GM11168 (cell line): ENCODE measurements around the gene LIPC.

Experiments
- in situ Hi-C: fragments of 300-500 bp; cut with MboI; formaldehyde crosslinking; loops from one replicate; pipeline ENCODE4 v1.12.0; 2022; ENCODE audit warnings: low sequenced_read_pairs; ENCODE audit not compliant: unreplicated experiment

The LIPC gene

DNA sequence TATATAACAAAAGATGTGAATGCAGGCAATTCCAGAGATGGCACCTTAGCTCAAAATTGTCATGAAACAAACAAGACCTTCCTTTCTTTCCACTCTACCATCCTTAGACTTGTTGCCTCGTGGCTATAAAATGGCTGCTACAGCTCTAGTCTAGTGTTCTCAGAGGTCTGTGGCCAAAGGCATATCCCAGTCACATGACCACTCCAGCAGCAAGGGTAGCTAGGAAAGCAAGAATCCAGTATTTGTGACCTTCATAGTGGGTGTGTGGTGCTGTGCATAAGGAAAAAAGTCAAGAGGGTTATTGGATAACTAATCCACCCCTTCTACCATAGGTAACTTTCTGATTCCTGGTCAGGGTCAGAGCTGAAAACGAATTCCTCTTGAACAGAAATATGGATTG is 27.1 kb upstream of the LIPC start:
- in situ Hi-C loops = no loop called here

DNA sequence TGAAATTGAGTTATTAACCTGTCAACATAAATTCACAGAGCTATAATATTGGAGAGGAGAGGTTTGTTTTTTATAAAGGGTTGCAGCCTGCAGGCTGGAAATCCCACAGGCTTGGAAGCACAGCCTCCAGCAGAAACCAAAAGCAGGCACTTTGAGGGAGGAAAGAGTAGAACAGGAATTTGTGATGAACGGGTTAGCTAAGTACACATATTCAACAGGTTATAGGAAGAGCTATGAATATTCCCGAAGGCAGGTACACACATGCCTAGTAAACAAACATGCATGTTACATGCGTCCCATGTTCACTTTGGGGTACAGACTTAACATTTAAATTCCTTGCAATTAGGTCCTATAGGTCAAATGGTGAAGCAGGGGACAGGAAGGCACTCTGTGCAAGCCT is 25.9 kb upstream of the LIPC start:
- in situ Hi-C loops = no loop called here

DNA sequence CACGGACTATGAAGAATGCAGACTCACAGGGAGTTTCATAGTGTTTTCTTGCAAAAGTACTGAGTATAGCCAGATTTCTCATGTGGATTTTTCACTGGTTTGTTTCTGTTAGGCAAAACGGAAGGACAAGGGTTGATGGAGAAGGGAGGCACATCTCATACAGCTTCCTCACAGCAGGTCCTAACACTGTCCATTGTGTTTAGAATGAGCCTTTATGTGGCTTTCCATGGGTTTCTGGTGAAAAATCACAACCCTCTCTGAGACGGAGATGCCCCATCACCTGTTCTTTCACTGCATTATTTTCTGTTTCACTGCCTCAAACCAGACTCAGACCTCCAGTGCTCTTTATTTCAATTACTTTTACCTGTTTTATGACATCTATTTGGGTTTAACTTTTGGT is 25.0 kb upstream of the LIPC start:
- in situ Hi-C loops = no loop called here

DNA sequence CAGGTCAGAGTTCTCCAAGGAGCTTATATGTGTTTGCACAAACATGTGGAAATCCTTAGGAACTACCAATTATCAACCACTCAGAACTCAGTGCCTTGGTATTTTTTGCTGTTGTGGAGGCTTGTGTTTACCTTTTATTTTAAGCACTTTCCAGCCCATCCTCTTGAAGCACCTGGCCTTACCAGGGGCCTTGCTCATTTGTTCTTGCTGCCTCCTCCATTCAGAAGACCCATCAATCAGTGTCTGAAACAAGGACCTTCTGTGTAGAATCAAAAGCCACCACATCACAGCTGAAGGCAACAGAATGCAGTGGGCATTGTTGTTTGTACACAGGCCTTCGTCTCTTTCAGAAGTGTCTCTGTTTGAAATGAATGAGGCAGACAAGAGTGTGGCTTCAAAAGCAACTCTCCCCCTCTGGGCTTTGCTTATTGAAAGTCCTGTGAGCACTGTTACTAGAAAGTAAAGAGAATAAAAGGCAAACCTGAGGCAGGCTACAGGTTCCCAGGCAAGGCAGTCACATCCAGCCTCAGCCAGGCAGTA is 24.5 kb upstream of the LIPC start:
- in situ Hi-C loops = no loop called here

DNA sequence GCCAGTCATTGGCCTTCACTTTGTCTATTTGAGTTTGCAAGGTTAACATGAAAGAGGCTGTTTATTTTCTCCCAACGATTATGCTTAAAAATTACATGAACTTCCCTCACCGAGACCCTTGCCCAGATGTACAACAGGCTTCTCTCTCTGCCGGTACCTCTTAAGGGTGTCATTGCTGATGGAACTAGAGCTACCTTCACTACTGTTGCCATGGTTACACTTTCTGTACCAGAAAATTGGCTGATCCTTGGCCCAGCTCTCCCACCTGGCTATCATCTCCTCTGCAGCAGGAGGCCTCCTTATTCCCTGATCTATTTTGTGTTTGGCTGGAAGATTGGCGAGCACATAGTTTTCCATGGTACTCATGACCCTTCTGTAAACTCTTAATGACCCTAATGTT is 24.0 kb upstream of the LIPC start:
- in situ Hi-C loops = no loop called here

DNA sequence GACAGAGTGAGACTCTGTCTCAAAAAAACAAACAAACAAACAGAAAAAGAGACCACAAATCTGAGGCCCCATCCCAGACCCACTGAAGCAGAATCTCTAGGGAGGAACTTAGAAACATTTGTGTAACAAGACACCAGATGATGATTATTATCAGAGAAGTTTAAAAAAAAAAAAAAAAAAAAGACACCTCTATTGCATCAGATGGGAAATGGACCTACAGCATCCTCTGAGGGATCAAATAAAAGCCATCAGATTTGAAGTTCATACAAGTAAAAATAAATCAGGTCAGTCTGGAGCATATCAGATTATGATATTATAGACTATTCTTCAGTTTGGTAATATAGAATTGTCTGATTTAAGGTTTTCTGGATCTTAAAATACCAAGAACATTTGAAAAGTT is 21.9 kb upstream of the LIPC start:
- in situ Hi-C loops = no loop called here

DNA sequence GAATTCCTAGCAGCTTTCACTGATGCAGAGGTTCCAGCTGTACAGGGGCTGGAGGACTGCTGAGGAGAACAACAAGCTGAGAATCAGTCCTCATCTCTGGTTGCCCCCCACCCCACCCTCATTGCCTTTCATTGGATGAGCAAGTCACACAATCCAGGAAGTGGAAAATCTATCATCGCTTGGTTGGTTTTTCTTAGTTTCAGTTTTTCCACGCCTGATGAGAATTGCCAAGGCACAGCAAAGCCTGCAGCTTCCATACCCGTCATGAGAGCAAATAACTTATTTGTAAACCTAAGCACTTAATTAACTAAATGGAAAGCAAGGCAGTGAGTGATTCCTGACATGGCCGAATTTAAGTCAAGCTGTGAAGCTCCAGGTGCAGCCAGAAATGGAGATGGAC is 21.4 kb upstream of the LIPC start:
- in situ Hi-C loops = no loop called here

DNA sequence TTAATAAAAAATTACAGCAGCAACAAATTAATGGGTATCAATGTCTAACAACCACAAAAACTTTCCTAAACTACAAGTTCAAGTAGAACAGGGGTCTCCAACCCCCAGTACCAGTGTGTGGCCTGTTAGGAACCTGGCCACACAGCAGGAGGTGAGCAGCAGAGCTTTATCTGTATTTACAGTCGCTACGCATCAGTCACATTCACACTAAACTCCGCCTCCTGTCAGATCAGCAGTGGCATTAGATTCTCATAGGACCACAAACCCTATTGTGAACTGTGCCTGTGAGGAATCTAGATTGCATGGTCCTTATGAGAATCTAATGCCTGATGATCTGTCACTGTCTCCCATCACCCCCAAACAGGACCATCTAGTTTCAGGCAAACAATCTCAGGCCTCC is 18.5 kb upstream of the LIPC start:
- in situ Hi-C loops = no loop called here

DNA sequence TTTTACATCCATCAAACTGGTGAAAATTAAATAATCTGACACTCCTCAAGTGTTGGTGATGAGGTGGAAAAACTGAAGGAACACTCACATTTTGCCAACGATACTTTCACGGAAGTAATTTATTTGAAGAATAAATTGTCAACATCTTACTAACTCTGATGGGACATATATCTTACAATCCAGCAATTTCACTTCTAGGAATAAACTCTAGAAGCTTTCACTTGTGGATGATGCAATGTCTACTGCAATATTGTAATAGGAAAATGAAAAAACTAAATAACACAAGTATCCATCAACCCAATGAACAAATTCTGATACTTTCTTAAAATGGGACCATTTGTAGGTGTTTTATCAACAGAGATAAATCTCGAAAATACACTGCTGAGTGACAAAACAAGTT is 16.2 kb upstream of the LIPC start:
- in situ Hi-C loops = no loop called here

DNA sequence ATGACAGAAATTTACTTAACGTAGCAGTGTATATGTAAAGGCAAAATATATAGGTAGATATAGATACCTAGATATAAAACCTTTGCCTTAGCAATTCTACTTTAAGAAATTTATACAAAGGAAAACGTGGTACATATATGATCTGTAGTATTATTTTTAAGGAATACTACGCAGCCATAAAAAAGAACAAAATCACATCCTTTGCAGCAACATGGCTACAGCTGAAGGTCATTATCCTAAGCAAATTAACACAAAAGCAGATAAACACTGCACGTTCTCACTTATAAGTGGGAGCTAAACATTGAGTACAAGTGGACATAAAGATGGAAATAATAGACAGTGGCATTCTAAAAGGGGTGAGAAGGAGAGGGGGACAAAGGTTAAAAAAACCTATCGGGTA is 14.8 kb upstream of the LIPC start:
- in situ Hi-C loops = no loop called here

DNA sequence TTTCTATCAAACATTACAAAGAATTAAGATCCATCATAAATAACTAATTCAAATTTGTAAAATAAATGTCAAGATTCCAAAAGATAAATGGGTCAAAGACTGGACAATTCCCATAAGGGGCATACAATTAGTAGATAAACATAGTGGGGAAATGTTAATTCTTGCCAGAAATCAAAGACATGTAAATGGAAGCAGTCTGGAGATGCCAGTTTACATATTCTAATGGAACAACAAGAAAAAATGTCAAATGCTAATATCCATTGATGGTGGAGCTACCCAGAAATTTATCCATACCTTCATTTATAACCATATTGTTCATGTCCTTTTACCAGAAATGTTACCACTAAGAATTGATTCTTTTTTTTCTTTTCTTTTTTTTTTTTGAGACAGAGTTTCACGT is 13.7 kb upstream of the LIPC start:
- in situ Hi-C loops = no loop called here

DNA sequence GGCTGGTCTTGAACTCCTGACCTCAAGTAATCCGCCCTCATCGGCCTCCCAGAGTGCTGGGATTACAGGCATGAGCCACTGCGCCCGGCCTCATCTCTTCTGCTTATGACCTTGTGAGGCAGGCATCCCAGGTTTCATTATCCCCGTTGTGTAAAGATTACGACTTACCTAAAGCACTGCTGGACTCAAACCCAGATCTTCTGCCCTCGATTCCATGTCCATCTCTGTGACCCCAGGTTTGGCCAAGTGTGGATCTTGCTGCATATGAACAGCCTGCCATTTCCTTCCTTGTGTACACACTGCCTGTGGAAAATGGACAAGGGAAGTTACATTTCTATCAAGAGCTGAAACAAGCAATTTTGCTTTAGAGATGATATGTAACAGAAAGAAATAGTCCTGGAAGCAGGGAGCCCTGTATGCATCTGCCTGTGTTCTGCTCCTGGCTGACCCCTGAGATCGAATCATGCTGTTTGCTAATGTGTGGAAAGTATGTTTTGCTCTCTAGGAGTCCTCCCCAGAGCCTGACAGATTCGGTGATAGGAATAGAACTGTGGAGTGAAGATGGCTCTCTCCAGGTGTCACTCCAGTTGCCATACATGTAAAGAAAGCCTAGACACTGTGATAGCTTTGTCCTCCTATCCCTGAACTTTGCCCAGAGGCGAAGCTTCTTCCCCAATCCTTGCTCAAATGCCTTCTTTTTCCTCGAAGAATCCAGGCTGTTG is 11.8 kb upstream of the LIPC start:
- in situ Hi-C loops = no loop called here

DNA sequence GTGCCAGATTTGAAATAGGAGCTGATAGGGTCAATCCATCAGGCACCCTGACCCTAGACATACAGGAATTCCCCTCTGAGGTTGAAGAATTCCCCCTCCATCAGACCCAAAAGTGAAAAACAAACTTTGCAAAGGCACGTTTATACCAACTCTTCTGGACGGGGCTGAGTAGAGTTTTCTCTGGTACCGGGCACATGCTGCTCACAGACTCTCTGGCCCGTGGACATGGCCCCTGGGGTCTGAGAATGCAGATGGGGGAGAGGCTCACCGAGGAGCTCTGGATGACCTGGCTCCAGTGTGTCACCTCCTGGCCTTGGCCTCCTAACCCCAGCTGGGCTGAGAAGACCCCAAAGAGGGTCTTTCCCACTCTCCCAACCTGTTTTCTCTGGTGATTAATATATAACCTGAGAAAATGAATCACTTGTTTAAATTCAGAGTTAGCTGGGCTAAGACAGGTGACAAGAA is 11.2 kb upstream of the LIPC start:
- in situ Hi-C loops = no loop called here

DNA sequence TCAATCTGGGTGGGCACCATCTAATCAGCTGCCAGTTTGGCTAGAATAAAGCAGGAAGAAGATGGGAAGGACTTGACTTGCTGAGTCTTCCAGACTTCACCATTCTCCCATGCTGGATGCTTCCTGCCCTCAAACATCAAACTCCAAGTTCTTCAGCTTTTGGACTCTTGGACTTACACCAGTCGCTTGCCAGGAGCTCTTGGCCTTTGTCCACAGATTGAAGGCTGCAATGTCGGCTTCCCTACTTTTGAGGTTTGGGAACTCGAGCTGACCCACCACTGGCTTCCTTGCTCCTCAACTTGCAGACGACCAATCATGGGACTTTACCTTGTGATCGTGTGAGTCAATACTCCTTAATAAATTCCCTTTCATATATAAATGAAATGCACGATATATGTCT is 8.6 kb upstream of the LIPC start:
- in situ Hi-C loops = no loop called here

DNA sequence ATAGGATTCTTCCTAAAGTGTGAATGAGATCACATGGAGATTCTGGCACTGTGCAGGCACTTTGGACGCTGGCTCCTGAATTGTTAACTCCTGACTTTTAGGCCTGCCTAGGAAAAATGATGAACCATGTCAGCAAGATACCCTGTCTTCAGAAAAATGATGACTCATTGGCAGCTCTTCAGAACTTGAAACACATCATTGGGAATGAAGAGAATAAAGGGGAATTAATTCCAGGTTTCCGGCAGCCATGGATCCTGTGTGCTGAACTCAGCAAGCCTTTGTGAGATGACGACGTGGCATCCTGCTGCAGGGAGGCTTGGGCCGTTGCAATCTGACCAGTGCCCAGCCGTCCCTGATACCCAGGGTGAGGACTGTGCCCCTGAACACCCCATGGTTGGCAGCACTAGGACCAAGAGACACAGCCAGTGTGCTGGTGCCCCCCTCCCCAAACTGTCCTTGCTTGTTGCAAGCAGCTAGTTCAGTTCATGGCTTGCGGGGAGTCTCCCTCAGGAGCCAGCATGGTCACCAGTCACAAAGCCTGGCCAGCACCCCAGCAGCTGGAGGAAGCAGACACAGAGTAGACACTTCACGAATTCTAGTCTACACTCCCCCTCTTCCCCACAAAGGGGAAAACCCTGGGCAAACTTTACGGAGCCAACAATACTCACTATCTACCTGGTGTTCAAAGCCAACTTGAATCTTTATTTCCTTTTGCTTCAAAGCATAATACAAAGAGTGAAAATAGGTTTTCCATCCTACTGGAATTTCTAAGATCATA is 7.8 kb upstream of the LIPC start:
- in situ Hi-C loops = no loop called here

DNA sequence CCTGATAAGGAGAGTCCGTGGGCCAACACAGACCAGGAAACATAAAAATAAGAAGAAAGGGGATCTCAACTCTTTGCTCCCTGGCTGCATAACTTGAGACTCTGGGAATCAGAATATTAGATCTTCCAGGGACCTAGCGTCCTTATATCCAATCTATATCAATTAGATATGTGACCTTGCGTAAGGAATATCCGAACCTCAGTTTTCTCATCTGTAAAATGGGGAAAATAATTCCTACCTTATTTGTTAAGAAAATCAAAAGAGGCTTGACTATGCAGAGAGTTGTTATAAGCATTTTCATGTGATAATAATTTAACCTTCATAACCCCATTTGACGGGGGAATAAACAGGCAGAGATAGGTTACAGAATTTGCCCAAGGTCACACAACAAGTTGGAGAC is 7.1 kb upstream of the LIPC start:
- in situ Hi-C loops = no loop called here

DNA sequence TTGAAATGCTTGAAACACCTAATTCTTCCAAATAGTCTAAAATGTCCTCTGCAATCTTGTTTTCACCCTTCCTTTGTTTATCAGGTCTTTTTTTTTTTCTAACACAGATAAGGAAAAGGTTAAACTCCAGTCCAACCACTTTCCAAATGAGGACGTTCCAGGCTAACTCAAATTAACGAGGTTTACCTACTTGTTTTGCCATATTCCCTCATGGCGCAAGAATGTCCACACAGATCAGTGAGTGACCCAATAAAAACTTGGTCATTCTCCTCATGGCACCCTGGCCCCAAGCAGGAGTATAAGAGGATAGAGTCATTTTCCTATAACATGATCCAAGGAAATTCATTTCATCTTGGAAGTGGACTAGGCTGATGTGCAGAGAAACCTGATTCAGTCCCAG is 6.6 kb upstream of the LIPC start:
- in situ Hi-C loops = no loop called here

DNA sequence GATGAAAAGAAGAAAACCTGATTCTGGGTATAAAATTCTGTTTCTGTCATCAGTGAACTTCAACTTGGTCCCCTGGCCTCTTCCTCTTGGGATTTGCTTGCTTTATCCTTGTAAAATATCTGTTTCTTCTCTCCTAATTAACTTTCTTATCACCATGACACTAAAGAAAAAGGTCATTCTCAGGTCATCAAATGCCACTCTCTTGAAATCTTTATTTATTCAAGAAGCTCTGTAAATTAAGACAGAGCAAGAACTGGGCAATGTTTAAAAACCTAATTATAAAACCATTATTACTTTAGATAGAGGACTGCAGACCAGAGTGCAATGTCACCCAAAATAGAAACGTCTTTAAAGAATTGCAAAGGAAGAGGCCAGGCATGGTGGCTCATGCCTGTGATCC is 6.0 kb upstream of the LIPC start:
- in situ Hi-C loops = no loop called here

DNA sequence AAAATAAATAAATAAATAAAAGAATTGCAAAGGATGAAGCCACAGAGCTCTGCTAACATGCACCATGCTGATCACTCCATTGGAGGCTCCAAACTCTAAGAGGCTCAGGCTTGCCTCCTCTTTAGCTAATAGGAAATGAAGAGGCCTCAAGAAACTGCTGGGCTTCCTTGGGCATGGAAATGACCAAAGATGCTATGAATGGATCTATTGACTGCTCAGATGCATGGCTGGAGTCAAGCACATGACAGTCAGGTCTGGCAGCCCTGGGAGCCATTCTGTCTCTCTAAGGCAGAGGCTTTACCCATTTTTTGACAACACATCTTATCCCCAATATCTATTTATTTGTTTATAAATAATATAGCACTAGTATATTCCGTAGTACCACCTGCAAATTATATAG is 5.3 kb upstream of the LIPC start:
- in situ Hi-C loops = no loop called here

DNA sequence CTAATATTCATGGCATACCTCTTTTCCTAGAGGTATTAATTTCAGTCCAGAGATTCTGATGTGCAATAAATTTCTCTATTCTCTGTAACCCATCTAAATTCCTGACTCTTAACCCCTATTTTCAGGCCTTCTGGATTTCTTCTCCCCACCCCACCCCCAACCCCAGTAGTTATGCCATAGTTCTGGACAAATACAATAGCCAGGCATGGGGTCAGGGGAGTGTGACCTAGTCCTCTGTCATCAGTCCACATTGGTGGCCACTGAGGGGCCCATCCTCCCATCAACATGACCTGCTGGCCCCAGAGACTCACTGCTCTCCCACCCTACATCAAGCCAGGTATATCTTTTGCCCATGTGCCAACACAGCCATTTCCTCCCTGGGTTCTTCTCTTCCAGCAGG is 3.8 kb upstream of the LIPC start:
- in situ Hi-C loops = no loop called here

DNA sequence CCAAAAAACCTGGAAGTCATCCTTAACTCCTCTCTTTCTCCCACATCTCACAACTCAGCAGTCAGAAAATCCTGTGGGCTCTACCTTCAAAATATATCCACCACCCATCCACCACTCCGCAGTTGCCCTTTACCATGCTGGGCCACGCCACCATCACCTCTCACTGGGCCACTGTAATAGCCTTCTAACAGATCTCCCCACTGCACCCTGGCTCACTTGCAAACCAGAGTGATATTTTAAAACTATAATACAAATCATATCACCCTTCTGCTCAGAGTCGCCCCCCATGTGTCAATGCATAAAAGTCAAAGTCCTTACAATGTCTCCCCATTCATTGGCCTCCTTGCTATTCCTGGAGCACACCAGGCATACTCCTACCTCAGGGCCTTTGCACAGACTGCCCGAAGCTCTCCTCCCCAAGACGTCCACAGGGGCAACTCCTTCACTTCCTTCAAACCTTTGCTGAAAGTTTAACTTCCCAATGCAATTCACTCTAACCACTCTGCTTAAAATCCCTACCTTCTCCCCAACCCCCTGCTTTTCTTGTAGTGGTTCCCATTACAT is 1.5 kb upstream of the LIPC start:
- in situ Hi-C loops = no loop called here
